ELR (cell line): ENCODE measurements around the gene TRMT10C.
"Not testable (repeated sequence)": the region's sequence is repeated elsewhere in the genome, so short reads cannot be mapped to it uniquely, and the experiment has no call there.

Experiments used
- DNase-seq: peaks from one replicate; pipeline ENCODE4 v3.0.0-alpha.2; 2015; ENCODE audit warnings: low read depth

Gene TRMT10C

DNA sequence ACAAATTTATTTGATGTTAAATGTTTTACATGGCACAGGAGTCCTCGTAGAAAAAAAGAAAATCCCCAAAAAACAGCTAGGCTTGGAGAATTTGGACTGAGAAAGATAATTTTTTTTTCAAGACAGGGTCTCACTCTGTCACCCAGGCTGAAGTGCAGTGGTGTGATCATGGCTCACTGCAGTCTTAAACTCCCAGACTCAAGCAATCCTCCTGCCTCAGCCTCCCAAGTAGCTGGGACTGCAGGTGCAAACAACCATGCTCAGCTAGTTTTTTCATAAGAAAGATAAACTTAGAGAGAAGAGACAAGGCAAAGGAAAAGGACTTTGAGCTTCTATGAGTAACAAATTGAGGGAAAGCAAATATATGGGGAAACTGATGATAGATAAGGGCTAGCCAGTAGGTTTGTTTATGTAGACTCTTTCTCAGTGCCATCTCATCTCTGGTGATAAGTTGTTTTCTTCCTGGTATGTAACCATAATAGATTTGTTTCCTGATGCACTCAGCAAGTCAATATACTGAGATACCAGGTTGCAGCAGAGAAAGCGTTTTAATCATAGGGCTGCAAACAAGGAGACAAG is 13.1 kb upstream of the TRMT10C start:
- no peak for DNase-seq

GRCh38 chr3:101549473-101549872 is 12.2 kb upstream of the TRMT10C start:
- no peak for DNase-seq

DNA sequence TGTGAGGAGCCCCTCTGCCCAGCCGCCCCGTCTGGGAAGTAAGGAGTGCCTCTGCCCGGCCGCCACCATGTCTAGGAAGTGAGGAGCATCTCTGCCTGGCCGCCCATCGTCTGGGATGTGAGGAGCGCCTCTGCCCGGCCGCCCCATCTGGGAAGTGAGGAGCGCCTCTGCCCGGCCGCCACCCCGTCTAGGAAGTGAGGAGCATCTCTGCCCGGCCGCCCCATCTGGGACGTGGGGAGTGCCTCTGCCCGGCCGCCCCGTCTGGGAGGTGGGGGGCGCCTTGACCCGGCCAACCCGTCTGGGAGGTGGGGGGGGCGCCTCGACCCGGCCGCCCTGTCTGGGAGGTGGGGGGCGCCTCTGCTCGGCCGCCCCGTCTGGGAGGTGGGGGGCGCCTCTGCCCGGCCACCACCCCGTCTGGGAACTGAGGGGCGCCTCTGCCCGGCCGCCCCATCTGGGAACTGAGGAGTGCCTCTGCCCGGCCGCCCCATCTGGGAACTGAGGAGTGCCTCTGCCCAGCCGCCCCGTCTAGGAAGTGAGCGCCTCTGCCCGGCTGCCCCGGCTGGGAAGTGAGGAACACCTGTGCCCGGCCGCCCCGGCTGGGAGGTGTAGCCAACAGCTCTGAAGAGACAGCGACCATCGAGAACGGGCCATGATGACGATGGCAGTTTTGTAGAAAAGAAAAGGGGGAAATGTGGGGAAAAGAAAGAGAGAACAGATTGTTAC is 10.1 kb upstream of the TRMT10C start:
- DNase-seq, result not testable (repeated sequence)

DNA sequence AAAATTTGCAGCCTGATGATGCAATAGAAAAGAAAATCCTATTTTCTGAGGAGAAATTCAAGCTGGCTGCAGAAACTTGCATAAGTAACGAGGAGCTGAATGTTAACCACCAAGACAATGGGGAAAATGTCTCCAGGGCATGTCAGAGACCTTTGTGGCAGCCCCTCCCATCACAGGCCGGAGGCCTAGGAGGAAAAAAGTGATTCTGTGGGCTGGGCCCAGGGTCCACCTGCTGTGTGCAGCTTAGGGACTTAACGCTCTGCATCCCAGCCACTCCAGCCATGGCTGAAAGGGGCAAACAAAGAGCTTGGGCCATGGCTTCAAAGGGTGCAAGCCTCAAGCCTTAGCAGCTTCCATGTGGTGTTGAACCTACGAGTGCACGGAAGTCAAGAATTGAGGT is 8.3 kb upstream of the TRMT10C start:
- not testable (repeated sequence) for DNase-seq

- DNase-seq, result no peak
Observed at GRCh38 chr3:101556064-101556463, 5.6 kb upstream of the TRMT10C start.

- DNase-seq, result peak; percentile 83
Observed at GRCh38 chr3:101567528-101568317, 6.1 kb downstream of the TRMT10C start.

- peak; percentile 44 for DNase-seq
Observed at GRCh38 chr3:101571028-101571895, 9.6 kb downstream of the TRMT10C start.

GRCh38 chr3:101573449-101574387 is 12.1 kb downstream of the TRMT10C start, which contains the start of gene PCNP:
PCNP (plus strand) TSS chr3:101574180; CDS start chr3:101574216, 36 bp downstream.
- DNase-seq, result peak; percentile 100

DNA sequence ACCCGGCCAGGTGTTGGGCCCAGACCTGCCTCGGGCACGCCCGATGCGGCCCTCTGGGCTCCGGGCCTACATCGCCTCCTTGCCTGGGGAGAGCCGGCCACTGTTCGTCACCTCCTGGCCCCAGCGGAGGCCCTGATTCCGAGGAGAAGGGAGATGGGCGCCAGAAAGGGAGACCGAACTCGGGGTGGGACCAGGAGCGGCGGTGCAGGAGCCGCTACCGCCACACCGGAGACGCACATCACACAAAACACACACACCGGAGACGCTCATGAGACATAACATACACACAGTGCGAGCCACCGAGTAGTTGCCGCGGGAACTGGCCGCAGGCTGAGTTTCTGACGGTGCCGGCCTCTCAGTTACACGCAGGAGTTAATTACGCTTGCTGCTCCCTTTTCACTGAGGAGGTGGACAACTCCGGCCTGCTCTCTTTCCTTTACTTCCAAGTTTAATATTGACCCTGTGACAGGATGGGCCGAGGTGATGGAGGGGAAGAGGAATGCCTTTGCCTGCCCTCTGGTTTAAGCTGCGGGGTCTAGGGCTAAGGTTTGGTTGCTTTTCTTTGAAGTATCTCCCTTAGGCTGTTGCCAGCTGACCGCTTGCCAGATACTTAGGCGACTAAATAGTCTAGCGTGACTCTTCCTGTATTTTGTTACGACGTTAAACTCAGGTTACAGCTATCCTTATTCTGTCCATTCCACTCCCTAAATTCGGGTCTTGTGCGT is 12.9 kb downstream of the TRMT10C start:
- DNase-seq, result peak; percentile 70

DNA sequence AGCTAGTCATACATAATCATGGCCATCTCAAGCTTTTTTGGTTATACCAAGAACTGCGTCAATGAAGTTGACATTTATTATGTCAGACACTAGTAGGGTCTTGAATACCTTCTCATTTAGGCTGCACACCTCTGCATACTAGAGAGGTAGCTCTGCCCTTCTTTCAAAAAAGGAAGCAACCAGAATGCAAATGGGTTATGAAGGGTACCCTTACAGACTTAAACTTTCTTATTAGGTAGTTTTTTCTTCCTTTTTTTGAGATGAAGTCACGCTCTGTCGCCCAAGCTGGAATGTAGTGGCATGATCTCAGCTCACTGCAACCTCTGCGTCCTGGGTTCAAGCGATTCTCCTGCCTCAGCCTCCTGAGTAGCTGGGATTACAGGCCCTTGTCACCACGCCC is 15.6 kb downstream of the TRMT10C start:
- DNase-seq, result no peak

DNA sequence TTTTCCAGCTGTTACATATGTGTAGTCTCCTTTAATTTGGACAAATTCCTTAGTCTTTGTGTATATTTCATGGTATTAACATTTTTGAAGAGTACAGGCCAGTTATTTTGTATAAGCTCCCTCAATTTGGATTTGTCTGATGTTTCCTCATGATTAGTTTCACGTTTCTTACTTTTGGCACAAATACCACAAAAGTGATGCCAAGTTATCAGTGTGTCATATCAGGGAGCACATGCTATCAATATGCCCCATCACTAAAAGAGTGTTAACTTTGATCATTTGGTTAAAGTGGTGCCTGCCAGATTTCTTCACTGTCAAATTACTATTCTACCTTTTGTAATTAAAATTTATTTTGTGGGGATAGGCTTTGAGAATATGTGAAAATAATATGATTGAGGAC is 26.9 kb downstream of the TRMT10C start:
- no peak for DNase-seq

GRCh38 chr3:101591071-101591470 is 29.4 kb downstream of the TRMT10C start:
- DNase-seq, result no peak

DNA sequence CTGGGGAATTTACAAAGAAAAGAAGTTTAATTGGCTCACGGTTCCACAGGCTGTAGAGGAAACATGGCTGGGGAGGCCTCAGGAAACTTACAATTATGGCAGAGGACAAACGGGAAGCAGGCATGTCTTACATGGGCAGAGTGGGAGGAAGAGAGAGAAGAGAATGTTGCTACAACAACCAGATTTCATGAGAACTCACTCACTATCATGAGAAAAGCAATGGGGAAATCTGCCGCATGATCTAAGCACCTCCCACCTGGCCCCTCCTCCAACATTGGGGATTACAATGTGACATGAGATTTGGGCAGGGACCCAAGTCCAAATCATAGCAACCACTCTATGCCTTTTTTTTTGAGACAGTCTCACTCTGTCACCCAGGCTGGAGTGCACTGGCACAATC is 41.1 kb downstream of the TRMT10C start:
- DNase-seq, result no peak

DNA sequence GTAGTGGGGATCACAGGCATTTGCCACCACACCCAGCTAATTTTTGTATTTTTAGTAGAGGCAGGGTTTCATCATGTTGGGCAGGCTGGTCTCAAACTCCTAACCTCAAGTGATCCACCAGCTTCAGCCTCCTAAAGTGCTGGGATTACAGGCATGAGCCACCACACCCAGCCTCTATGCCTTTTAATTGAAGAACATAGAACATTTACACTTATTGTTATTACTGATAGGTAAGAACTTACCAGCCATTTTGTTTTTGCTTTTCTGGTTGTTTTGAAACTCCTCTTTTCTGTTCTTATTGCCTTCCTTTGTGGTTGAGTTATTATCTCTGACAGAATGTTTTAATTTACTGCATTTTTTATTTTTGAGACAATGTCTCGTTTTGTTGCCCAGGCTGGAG is 41.5 kb downstream of the TRMT10C start:
- no peak for DNase-seq

DNA sequence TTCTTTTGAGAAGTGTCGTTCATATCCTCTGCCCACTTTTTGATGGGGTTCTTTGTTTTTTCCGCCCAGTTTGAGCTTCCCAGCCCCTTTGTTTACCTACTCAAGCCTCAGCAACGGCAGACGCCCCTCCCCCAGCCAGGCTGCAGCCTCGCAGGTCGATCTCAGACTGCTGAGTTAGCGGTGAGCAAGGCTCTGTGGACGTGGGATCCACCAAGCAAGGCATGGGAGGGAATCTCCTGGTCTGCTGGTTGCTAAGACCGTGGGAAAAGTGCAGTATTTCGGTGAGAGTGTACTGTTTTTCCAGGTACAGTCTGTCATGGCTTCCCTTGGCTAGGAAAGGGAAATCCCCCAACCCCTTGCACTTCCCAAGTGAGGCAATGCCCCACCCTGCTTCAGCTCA is 43.7 kb downstream of the TRMT10C start:
- not testable (repeated sequence) for DNase-seq

GRCh38 chr3:101611023-101611422 is 49.4 kb downstream of the TRMT10C start:
- no peak for DNase-seq

GRCh38 chr3:101613014-101613413 is 51.3 kb downstream of the TRMT10C start:
- not testable (repeated sequence) for DNase-seq

GRCh38 chr3:101615525-101615924 is 53.9 kb downstream of the TRMT10C start:
- DNase-seq, result no peak
